GM10248 (cell line): ENCODE measurements around the gene ABLIM2.

Experiments used
- CTCF ChIA-PET: fragments of 300-600 bp; sonication (Branson Sonifier 250); formaldehyde crosslinking; extraction: SDS; loops from one replicate; lab custom pipeline; 2021; ENCODE audit warnings: antibody characterized with exemption; lab: Yijun Ruan, JAX
- POLR2A ChIA-PET: fragments of 350-650 bp; sonication (Branson Sonifier 250); formaldehyde crosslinking; extraction: SDS; loops from one replicate; lab custom pipeline; 2020; ENCODE audit warnings: antibody characterized with exemption; lab: Yijun Ruan, JAX
- DNase-seq: peaks from one replicate; pipeline ENCODE4 v3.0.0; 2012; ENCODE audit errors: extremely low spot score
- TF ChIP-seq, protein P1 (sequence below): IDR thresholded peaks from 2 replicates; pipeline ENCODE4 v1.5.1; 2012; ENCODE audit warnings: mild to moderate bottlenecking, low read depth; ENCODE audit errors: extremely low read depth, missing control alignments, control extremely low read depth

Gene ABLIM2

DNA sequence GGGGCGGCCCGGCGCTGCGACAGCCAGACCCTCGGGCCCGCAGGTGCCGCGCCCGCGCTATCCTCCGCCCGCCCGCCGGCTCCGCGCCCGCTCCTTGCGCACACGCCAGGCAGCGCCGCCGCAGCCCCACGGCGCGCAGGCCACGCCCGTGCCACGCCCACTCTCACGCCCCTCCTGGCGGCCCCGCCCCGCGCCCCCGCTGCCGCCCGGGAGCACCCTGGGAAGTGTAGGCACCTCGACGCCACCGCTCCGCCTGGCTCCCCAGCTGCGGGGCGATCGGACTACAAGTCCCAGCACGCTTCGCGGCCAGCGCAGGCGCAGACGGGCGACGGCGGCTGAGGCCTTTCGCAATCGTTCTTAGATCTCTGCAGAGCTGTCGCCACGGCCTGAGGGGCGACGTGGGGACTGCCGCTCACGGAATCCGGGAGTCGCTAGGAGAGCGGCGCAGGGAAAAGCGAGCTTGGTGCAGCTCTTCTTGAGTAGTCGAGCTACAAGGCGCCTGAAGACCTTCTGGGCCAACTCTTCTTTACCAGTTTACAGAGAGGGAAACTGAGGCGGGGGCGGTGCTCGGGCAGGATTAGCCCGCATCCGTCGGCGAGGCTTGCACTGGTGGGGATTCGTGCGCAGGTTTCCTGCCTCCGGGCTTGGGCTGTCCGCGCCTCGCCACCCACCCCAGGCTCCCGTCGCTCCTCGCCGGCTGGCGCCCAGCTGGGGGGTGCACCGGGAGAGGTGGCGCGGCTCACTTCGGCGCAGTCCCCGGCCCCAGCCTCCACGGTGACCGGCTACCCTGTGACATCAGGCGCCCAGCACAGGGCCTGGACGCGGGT lies at the start of gene ABLIM2:
ABLIM2 (minus strand) TSS at position 104 of the 827 bp plus-strand sequence. CDS start 124 bp downstream, outside the sequence.
- DNase-seq, result peak; percentile 100
- ChIA-PET POLR2A (no interaction called here), CTCF (interaction anchor here (1.1 to 2.6 kb wide), 6 partner anchors 9 to 310 kb away, joined by 3 to 12 read pairs (median 4); no protein-coding TSS in a partner anchor)
- TF ChIP-seq, protein P1, sequence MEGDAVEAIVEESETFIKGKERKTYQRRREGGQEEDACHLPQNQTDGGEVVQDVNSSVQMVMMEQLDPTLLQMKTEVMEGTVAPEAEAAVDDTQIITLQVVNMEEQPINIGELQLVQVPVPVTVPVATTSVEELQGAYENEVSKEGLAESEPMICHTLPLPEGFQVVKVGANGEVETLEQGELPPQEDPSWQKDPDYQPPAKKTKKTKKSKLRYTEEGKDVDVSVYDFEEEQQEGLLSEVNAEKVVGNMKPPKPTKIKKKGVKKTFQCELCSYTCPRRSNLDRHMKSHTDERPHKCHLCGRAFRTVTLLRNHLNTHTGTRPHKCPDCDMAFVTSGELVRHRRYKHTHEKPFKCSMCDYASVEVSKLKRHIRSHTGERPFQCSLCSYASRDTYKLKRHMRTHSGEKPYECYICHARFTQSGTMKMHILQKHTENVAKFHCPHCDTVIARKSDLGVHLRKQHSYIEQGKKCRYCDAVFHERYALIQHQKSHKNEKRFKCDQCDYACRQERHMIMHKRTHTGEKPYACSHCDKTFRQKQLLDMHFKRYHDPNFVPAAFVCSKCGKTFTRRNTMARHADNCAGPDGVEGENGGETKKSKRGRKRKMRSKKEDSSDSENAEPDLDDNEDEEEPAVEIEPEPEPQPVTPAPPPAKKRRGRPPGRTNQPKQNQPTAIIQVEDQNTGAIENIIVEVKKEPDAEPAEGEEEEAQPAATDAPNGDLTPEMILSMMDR, result no peak

DNA sequence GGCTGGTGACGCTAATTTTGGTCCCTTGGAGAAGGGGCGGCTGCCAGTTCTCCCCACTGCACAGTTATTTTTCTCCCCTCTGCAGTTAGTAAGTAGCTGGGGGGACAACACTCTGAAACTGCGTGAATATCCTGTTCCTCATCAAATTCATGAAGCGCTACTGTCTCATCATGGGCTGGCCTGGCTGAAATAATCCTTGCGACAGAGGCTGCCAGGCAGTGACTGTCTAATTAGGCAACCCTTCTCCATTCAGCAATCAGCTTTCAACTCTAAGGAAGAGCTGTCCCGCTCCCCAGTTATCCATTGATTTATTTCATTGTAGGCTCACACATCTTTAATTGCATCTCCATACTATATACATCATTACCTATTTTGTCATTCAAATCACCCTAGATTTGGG lies 48.7 kb upstream of the ABLIM2 start:
- POLR2A ChIA-PET, result no interaction called here

DNA sequence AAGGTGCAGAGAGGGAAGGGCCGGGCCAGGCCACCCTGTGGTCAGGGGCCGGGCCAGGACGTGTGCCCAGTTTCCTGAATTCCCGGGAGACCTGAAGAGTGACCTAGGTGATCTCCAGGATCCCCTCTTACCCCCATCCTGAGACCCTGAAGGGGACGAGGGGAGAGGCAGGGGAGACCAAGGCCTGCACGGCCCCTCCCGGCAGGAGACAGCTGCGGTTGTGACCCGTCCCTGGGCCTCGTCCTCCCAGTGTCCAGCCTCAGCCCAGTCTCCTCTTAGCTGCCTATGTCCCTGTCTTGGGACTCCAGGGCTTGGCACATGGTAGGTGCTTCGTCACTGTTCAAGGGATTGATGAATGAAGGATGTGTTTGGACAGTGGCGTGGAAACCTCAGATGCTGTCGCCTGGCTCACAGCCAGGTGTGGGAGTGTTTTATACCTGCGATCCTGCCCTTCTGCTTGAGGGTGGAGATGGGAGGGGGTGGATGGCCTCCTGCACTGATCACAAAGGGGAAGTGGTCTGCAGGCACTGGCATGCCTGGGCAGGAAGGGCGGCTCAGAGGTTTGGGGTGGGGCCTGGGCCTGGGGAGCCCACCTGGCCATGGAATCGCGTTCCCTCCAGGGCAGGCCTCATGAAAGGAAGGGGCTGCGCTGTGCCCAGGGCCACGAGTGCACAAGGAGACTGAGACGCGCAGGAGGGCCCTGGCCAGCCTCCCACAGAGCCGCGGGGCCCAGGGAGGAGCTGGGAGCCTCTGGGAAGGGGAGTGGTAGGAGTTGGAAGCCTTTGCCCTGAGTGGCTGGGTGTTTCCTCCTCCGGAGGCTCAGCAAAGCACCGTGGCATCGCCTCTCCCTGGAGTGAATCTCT lies 47.4 kb upstream of the ABLIM2 start:
- DNase-seq, result no peak
- POLR2A ChIA-PET, result no interaction called here
- CTCF ChIA-PET, result interaction anchor here (0.9 to 1.5 kb wide), 4 partner anchors 12 to 36 kb away, joined by 3 to 4 read pairs (median 3); no protein-coding TSS in a partner anchor

More for the DNA sequence above, 48.7 kb upstream of the ABLIM2 start:
- TF ChIP-seq, protein P1, result no peak
- no peak for DNase-seq
- CTCF ChIA-PET, result interaction anchor here (1.5 kb wide), 1 partner anchor 31 kb away, joined by 4 read pairs; no protein-coding TSS in a partner anchor

DNA sequence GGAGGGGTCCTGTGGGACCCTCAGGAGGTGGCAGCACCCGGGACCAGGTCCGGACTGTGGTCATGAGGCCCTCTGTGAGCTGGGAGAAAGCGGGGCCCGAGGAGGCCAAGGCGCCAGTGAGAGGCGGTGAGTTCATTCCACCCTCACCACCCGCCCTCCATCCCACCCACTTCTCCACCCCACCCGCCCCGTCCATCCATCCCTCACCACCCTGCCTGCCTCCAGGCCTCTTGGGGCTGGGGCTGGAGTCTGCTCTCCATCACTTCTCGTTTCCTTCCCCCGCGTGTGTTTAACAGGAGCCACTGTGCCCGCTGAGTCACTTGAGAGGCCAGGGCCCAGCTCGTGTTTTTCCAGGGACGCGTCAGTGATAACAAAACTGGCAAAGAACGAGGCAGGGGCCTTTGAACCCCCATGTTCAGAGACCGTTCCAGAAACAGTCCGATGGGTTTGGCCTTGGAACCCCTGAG lies 46.7 kb upstream of the ABLIM2 start:
- TF ChIP-seq, protein P1, result no peak
- ChIA-PET POLR2A (no interaction called here), CTCF (interaction anchor here (0.9 kb wide), 1 partner anchor 29 kb away, joined by 3 read pairs; no protein-coding TSS in a partner anchor)
- DNase-seq, result no peak

More for the DNA sequence above, 47.4 kb upstream of the ABLIM2 start:
- TF ChIP-seq, protein P1, result no peak

DNA sequence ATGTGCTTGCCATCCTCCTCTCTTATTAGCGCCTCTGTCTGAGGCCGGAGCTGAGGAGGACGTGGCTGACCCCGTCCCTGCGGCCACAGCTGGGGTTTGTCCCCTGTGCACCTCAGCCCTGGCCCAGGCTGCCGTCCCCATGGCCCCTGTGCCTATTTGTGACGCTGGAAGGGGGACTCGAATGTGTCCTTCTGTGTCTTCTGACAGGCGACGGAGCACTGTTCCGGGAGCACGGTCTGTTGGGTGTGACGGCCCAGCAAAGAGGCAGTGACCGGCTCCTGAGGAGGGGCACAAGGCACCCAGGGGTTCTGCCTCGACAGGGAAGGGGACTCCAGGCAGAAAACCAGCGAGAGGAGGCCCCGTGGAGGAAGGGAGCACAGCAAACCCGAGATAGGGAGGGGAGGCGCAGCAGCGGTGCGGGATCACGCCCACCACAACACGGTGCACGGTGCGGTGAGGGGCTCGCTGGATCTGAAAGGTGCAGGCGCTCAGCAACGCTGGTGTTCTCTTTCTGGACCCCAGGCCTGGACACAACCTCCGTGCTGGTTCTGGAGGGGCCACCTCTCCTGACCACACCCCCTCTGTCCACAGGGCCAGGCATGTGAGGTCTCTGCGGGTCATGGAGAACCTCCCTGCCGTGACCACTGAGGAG lies 46.1 kb upstream of the ABLIM2 start:
- CTCF ChIA-PET, result interaction anchor here (0.9 to 1.7 kb wide), 2 partner anchors 16 to 28 kb away, joined by 3 to 4 read pairs; no protein-coding TSS in a partner anchor
- DNase-seq, result no peak
- TF ChIP-seq, protein P1, result no peak
- POLR2A ChIA-PET, result no interaction called here
